Stimulated activated effector memory CD8-positive, alpha-beta T cell treated with anti-CD3 and anti-CD28 coated beads, Interleukin-12 subunit alpha, Interleukin-12 subunit beta, amount 100 ng/mL, for 72 hours (primary cell): Measurements from ENCODE around the gene FICD.
"Not testable (repeated sequence)": the region's sequence is repeated elsewhere in the genome, so short reads cannot be mapped to it uniquely, and the experiment has no call there.

Experiments used
- ATAC-seq: fragments of 150-1000 bp; cut with Tn5 transposase; 2 replicates; pipeline ENCODE4 v1.10.0; 2021
- DNase-seq, 2 donors: peaks; one replicate each; pipeline ENCODE4 v3.0.0; 2021 to 2022; ENCODE audit warnings: low spot score in 2 of 2
- H3K27ac Mint-ChIP-seq: one replicate; pipeline ENCODE4 v1.8.0; 2022; ENCODE audit warnings: mild to moderate bottlenecking, mixed read lengths
- H3K36me3 Mint-ChIP-seq: one replicate; pipeline ENCODE4 v1.8.0; 2022; ENCODE audit warnings: mild to moderate bottlenecking, mixed read lengths
- H3K4me1 Mint-ChIP-seq: one replicate; pipeline ENCODE4 v1.8.0; 2022; ENCODE audit warnings: mixed read lengths
- H3K4me3 Mint-ChIP-seq: one replicate; pipeline ENCODE4 v1.8.0; 2022; ENCODE audit warnings: mild to moderate bottlenecking, mixed read lengths
- H3K9me3 Mint-ChIP-seq: one replicate; pipeline ENCODE4 v1.8.0; 2022; ENCODE audit warnings: mixed read lengths

Gene FICD

DNA sequence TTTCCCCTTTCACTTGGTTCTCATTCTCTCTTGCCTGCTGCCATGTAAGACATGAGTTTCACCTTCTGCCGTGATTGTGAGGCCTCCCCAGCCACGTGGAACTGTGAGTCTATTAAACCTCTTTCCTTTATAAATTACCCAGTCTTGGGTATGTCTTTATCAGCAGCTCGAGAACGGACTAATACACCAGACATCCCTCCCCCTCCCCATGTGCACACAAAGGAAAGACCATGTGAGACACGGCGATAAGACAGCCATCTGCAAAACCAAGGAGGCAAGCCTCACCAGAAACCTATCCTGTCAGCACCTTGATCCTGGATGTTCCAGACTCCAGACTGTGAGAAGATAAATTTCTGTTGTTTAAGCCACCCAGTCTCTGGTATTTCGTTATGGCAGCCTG, 29.7 kb upstream of the FICD start:
- not testable (repeated sequence) for H3K9me3 Mint-ChIP-seq, H3K4me3 Mint-ChIP-seq, H3K27ac Mint-ChIP-seq, H3K36me3 Mint-ChIP-seq, H3K4me1 Mint-ChIP-seq, DNase-seq, ATAC-seq

DNA sequence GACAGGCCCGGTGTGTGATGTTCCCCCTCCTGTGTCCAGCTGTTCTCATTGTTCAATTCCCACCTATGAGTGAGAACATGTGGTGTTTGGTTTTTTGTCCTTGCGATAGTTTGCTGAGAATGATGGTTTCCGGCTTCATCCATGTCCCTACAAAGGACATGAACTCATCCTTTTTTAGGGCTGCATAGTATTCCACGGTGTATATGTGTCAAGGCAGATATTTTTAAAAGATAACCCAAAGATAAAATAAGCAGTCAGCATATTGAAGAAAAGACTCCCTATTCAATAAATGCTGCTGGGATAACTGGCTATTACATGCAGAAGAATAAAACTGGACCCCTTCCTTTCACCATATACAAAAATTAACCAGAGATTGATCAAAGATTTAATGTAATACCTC, 28.0 kb upstream of the FICD start:
- DNase-seq, H3K27ac Mint-ChIP-seq, H3K36me3 Mint-ChIP-seq, H3K4me1 Mint-ChIP-seq, ATAC-seq, H3K4me3 Mint-ChIP-seq, H3K9me3 Mint-ChIP-seq: not testable (repeated sequence)

DNA sequence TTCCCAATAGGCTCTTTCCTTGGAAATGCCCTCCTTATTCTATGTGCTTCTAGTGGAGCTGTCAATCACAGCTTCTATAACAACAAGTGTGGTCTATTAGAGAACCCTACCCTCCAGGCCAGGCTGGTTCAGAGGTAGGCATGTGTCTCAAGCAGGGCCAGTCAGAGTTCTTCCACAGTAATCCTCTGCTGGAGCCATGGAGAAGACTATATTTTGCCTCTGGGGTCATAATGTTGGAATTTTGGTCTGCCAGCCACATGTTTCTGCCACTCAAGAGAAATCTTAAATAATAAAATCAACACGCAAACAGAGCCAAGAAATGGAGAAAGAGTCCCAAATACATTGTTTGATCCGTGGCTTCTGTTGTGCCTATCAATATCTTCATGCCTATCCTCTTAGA, 23.8 kb upstream of the FICD start:
- ATAC-seq: no peak
- Mint-ChIP-seq H3K27ac (no peak overlapping the region), H3K4me1 (no peaks in the 10 kb centered on the region), H3K36me3 (no peaks in the 10 kb centered on the region), H3K9me3 (peaks cover 4% of the 10 kb centered on the region), H3K4me3 (no peak overlapping the region)
- no peak for DNase-seq

DNA sequence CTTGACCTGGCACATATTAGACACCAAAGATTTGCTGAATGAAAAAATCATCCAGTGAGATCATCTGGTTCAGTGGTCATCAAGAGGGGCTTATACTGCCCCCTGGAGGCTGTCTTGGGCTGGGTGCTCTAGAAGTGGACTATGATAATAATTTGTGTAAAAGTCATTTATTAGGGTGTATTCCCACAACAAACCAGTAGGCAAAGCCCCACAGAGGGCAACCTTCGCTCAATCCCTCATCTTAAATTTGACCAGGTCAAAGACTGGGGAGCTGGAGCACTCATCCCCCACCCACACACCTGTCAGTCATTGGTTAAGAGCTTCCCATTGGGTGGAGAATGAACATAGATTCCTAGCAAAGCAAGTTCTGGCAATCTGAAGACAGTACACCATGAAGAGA, 20.0 kb upstream of the FICD start:
- H3K4me1 Mint-ChIP-seq: no peaks in the 10 kb centered on the region
- H3K9me3 Mint-ChIP-seq: no peaks in the 10 kb centered on the region
- no peaks in the 10 kb centered on the region for H3K36me3 Mint-ChIP-seq
- no peak overlapping the region for H3K4me3 Mint-ChIP-seq
- ATAC-seq (peak; percentile 46), DNase-seq (no peak)
- H3K27ac Mint-ChIP-seq: no peak overlapping the region

DNA sequence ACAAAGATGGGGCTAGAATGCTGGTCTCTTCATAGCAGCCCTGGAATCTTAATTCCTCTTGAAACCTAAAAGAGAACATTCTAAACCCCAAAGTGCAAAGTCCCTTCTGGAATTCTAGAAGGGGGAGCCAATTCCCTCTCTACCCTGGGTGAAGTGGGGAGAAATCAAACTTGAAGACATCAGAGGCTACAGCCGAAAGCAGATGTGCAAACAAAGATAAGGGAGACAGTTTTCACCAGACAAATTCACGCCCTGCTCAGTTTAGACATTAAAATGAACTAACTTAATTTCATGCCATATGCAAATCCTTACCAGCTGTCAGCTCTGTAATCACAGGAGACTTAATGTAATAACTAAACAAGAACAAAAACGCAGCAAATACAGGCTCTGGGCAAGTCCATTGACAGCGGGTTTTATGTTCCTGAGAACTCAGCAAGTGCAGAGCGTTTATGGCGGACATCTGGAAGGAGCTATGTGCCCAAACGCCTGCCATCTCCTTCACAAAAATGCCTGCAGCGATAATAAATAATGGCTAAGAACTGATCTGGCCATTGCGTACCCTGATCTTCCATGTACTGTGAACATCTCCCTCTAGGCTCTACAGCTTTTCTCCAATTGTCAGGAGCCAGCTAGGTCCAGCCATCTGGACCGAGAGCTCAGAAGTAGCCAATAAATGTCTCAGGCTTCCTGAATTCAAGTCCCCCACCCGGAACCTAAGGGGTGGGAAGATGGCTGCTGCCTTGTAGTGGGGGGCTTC, 19.1 kb upstream of the FICD start:
- ATAC-seq (no peak), DNase-seq (no peak)
- Mint-ChIP-seq H3K9me3 (no peaks in the 10 kb centered on the region), H3K4me1 (no peaks in the 10 kb centered on the region), H3K27ac (no peak overlapping the region), H3K36me3 (no peaks in the 10 kb centered on the region), H3K4me3 (no peak overlapping the region)

DNA sequence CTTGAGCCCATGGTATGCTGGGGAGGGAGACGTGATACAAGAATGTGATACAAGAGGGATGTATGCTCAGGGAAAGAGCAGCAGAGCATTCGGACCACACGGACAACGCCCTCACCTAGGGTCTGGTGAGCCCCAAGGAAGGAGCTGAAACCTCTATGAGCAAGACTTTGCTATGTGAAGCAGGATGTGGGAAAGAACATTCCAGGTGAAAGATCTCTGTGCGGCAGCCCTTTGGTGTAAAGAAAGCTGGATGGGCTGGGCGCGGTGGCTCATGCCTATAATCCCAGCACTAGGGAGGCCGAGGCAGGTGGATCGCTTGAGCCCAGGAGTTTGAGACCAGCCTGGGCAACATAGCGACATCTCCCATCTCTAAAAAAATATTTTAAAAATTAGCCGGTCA, 16.9 kb upstream of the FICD start:
- DNase-seq (no peak), ATAC-seq (no peak)
- Mint-ChIP-seq H3K4me1 (no peaks in the 10 kb centered on the region), H3K4me3 (no peak overlapping the region), H3K36me3 (no peaks in the 10 kb centered on the region), H3K27ac (no peak overlapping the region), H3K9me3 (peaks cover 7% of the 10 kb centered on the region)

DNA sequence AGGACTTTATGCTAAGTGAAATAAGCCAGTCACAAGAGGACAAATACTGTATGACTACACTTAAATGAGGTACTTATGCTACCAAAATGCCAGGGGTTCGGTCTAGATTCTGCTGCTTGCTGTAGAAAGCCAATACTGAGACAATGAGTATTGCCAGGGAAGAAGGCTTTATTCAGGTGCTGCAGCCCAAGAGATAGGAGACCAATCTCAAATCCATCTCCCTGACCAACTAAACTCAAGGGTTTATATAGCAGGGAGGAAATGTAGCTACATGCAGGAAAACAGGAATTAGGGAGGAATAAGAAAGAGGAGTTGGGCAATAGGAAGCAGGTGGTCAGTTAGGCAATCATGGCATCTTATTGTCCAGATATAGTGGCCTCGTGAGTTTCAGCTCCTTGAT, 12.2 kb upstream of the FICD start:
- Mint-ChIP-seq H3K4me3 (no peak overlapping the region), H3K27ac (no peak overlapping the region)
- ATAC-seq: no peak

DNA sequence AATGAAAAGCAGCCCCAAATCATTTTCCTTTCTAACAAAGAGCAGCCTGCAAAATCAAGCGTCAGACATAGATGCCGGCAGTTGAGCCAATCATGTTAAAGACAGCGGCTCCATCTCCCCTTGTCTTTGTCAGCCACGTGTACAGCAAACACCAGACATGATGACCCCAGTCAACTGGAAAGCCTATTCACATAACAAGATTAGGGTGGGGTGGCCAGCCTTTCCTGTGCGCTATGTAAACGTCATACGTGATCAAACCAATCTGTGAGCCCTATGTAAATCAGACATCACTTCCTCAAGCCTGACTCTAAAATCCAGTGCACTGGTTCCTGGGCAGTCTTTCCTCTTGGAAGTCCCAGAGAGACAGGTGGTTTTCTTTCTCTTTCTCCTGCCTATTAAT, 9.9 kb upstream of the FICD start:
- ATAC-seq (no peak), DNase-seq (no peak)
- Mint-ChIP-seq H3K4me1 (no peaks in the 10 kb centered on the region), H3K36me3 (no peaks in the 10 kb centered on the region), H3K27ac (no peak overlapping the region), H3K9me3 (peaks cover 17% of the 10 kb centered on the region), H3K4me3 (no peak overlapping the region)

More for the DNA sequence above, 12.2 kb upstream of the FICD start:
- H3K36me3 Mint-ChIP-seq: no peaks in the 10 kb centered on the region
- no peaks in the 10 kb centered on the region for H3K4me1 Mint-ChIP-seq
- DNase-seq: no peak
- peaks cover 17% of the 10 kb centered on the region for H3K9me3 Mint-ChIP-seq

DNA sequence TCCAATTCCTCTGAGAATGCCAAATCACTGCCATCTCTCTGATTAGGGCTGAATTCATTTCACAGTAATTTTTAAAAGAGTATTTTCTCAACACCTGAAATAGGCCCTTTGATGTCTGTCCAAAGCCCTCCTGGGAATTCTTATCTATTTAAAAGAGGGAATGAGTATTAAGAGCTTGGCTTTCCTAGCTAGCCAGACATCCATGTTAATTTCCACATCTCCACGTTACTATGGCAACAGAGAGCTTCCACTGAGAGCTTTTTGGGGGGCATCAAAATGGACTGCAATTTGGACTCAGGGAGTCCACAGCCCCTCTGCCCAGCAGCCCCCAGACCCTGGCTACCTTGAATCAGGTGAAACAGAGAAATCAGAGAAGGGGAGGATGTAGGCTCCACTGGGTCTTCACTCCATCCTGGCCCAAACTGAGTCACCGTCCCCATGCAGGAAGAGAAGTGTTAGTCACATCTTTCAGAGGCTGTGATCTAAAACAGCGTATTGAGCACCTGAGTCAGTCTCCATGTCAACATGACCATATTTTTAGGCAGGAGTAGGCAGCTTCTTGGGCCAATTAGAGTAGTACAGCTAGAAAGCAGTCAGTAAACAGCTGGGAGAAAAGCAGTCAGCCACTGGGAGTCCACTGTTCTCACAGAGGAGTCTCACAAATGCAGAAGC, 7.0 kb upstream of the FICD start:
- DNase-seq: no peak
- no peak overlapping the region for H3K27ac Mint-ChIP-seq
- ATAC-seq: peak; percentile 94

DNA sequence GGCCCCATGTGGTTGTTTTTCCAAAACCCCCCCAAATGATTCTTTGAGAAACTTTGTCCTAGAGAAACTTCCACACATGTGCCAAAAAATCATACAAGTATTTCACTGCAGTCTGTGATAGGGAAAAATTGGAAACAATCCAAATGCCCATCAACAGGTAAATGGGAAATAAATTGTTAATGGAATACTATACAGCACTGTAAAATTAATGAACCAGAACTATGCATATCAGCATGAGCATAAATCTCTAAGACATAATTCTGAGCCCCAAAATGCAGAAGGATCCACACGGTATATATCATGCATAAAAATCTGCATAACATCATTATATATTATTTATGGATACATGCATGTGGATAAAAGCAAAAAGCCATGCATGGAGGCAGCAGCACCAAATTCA, 5.3 kb upstream of the FICD start:
- DNase-seq (no peak), ATAC-seq (no peak)
- Mint-ChIP-seq H3K4me3 (no peak overlapping the region), H3K4me1 (peaks cover 20% of the 10 kb centered on the region), H3K9me3 (no peaks in the 10 kb centered on the region), H3K27ac (no peak overlapping the region), H3K36me3 (peaks cover 8% of the 10 kb centered on the region)

More for the DNA sequence above, 7.0 kb upstream of the FICD start:
- H3K9me3 Mint-ChIP-seq: peaks cover 9% of the 10 kb centered on the region
- H3K4me1 Mint-ChIP-seq: peaks cover 12% of the 10 kb centered on the region
- H3K36me3 Mint-ChIP-seq: no peaks in the 10 kb centered on the region
- H3K4me3 Mint-ChIP-seq: no peak overlapping the region

DNA sequence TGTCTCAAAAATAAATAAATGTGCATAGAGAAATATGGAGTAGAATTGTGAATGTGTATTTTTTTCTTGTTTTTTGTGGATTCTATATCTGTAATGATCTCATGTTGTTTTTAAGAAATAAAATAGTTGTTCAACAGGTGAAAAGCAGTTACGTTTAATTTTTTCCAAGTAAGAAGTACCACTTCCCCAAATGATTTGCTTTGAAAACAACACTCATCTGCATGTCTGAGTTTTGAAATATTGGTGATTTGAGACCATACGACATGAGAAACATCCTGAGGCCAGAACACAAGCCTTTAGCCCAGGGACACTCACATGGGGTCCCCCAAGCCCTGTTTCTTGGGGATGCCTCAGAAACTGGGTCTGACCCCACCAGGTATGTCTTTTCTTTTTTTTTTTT, 4.2 kb upstream of the FICD start:
- H3K4me1 Mint-ChIP-seq: peaks cover 27% of the 10 kb centered on the region
- DNase-seq (no peak), ATAC-seq (no peak)
- peaks cover 18% of the 10 kb centered on the region for H3K36me3 Mint-ChIP-seq
- H3K27ac Mint-ChIP-seq: no peak overlapping the region
- no peaks in the 10 kb centered on the region for H3K9me3 Mint-ChIP-seq
- no peak overlapping the region for H3K4me3 Mint-ChIP-seq

DNA sequence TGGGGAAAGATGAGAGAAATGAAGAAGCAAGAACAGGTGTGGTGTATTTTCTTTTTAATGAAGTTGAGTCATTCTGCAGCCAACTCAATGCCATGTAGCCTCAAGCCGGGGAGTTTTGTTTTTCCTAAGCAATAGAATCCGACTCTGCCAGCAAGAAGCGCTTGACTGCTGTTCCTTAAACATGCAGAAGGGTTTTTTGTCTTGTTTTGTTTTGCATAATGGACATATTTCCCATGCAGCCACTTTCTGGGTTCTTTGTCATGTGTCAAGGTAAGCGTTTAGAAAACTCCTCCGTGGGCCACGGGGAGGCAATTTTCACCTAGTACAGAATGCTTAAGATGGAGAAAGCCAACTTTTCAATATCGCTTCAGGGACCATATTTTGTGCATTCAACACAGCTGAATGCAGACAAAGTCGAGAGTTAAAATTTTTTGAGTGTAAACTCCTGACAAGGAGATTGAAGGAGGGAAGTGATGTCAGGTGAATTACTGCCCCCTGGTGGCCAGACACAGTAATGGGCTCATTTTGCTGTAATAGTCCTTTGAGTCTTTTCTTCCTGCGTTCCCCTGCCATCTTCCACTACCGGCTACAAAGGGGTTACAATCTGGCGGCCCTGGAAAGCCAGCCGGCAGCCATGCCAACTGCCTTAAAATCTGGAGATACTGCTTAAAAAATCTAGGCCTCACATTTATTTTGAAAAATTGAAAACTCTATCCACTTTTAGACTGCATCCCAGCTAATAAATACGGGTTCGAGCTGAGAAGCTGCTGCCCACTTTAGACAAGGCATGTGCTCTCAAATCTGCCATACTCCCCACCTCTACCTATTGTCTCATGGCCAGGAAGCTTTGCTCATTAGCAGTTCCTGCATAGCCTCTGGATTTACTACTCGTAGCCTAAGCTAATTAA, 3.2 kb upstream of the FICD start:
- Mint-ChIP-seq H3K9me3 (no peaks in the 10 kb centered on the region), H3K27ac (no peak overlapping the region), H3K36me3 (peaks cover 27% of the 10 kb centered on the region), H3K4me3 (peak overlapping the region; percentile 15), H3K4me1 (peaks cover 34% of the 10 kb centered on the region)
- ATAC-seq (no peak), DNase-seq (peak; percentile 57 to 87)

DNA sequence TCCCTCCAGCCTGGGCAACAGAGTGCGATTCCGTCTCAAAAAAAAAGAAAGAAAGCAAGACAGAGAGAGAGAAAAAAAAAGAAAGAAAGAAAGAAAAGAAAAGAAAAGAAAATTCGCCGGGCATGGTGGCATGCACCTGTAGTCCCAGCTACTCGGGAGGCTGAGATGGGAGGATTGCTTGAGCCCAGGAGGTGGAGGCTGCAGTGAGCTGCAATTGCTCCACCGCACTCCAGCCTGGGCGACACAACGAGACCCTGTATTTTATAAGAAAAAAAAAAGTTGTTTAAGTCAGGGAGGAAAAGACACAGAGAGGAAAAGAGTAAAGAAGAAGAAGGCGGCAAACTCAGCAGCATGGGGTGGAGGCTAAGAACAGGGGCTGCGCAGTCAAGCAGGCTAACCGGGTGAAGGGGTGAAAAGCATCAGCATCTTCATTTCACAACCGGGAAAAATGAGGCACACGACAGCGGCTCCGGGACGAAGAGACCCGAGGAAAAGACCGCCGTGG, 557 bp upstream of the FICD start:
- no peak for DNase-seq
- peak; percentile 36 for ATAC-seq
- Mint-ChIP-seq H3K4me3 (peak overlapping the region; percentile 89), H3K27ac (peak overlapping the region; percentile 94), H3K36me3 (peaks cover 53% of the 10 kb centered on the region), H3K4me1 (peaks cover 42% of the 10 kb centered on the region), H3K9me3 (no peaks in the 10 kb centered on the region)

DNA sequence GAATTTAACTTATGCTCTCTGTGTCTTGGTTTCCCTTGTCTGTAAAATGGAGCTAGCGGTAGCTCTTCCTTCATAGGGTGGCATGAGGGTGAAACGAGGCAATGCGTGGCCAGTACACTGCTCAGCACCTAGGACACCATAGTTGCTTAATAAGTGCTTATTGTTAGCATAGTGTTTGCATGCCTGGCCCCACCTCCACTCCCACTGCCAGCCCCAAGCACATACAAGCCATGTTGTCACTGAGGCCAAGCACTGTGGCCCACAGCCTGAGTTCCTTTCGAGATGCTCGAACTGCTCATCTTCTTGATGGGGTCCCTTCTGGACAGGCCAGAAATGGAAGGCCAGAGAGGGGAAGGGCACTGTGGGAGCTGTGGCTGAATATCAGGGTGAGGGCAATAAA, 839 bp downstream of the FICD start:
- Mint-ChIP-seq H3K9me3 (no peaks in the 10 kb centered on the region), H3K27ac (peak overlapping the region; percentile 94), H3K4me1 (peaks cover 42% of the 10 kb centered on the region), H3K36me3 (peaks cover 67% of the 10 kb centered on the region), H3K4me3 (peak overlapping the region; percentile 89)
- no peak for ATAC-seq
- DNase-seq: no peak

DNA sequence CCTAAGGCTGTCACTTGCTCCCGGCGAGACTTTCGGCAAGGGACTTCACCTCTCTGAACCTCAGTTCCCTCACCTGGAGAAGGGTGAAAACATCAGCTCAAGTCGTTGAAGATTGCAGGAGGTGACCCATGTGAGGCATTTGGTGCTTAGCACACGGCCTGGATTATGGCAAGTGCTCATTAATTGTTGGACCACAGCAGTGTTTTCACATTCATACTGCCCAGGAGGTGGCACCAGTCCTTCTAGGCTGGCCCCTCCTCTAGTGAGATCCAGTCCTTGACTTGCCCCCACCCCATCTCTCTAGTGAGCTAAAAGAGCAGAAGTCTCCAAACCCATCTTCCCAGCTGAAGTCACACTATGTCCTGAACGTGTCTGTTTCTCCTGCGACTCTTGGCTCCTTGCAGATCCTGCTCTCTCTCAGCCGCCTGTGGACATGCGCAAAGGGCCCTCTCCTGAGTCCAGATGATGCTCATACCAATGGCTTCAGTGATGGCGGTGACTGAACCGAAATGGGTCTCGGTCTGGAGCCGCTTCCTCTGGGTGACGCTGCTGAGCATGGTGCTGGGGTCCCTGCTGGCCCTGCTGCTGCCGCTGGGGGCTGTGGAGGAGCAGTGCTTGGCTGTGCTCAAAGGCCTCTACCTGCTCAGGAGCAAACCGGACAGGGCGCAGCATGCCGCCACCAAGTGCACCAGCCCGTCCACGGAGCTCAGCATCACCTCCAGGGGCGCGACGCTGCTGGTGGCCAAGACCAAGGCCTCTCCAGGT, 1.6 kb downstream of the FICD start:
- Mint-ChIP-seq H3K27ac (peak overlapping the region; percentile 65), H3K4me3 (peak overlapping the region; percentile 89), H3K9me3 (no peaks in the 10 kb centered on the region), H3K4me1 (peaks cover 36% of the 10 kb centered on the region), H3K36me3 (peaks cover 75% of the 10 kb centered on the region)
- ATAC-seq: no peak
- DNase-seq: no peak
